SK-N-SH treated with all-trans-retinoic acid at 6 μM for 48 hours (cell line): ENCODE measurements around the gene HEYL.

Experiments
- ATAC-seq: fragments of 200-7000 bp; cut with Tn5 transposase; 3 replicates; pipeline ENCODE4 v1.9.1; 2020; ENCODE audit warnings: mild to moderate bottlenecking, moderate library complexity
- CSDC2 ChIP-seq: fragments of 250-450 bp; sonication (Bioruptor Pico); IDR thresholded peaks from 2 replicates; pipeline ENCODE4 v1.5.0; 2020; ENCODE audit warnings: mild to moderate bottlenecking, moderate library complexity
- ESRRG ChIP-seq: fragments of 250-450 bp; sonication (Bioruptor Pico); IDR thresholded peaks from 2 replicates; pipeline ENCODE4 v1.6.1; 2021; ENCODE audit warnings: mild to moderate bottlenecking
- ISL1 ChIP-seq: fragments of 250-450 bp; sonication (Bioruptor Pico); IDR thresholded peaks from 2 replicates; pipeline ENCODE4 v2.1.2; 2022; ENCODE audit warnings: mild to moderate bottlenecking, moderate library complexity
- OSR1 ChIP-seq: fragments of 250-450 bp; sonication (Bioruptor Pico); IDR thresholded peaks from 2 replicates; pipeline ENCODE4 v1.8.0; 2022; ENCODE audit warnings: moderate library complexity, mild to moderate bottlenecking, inconsistent platforms
- RARB ChIP-seq: fragments of 250-450 bp; sonication (Bioruptor Pico); IDR thresholded peaks from 2 replicates; pipeline ENCODE4 v1.8.0; 2021; ENCODE audit warnings: mild to moderate bottlenecking, moderate library complexity
- SNAI2 ChIP-seq: fragments of 250-450 bp; sonication (Bioruptor Pico); IDR thresholded peaks from 2 replicates; pipeline ENCODE4 v1.5.0; 2020; ENCODE audit warnings: mild to moderate bottlenecking, moderate library complexity
- TOX ChIP-seq: fragments of 250-450 bp; sonication (Bioruptor Pico); IDR thresholded peaks from 2 replicates; pipeline ENCODE4 v1.8.0; 2021; ENCODE audit warnings: mild to moderate bottlenecking, moderate library complexity, borderline replicate concordance
- ZC3H10 ChIP-seq: fragments of 250-450 bp; sonication (Bioruptor Pico); IDR thresholded peaks from 2 replicates; pipeline ENCODE4 v1.5.1; 2021; ENCODE audit warnings: mild to moderate bottlenecking, moderate library complexity
- ZFP3 ChIP-seq: fragments of 250-450 bp; sonication (Bioruptor Pico); IDR thresholded peaks from 2 replicates; pipeline ENCODE4 v1.5.0; 2020; ENCODE audit warnings: mild to moderate bottlenecking, moderate library complexity
- ZFP30 ChIP-seq: fragments of 450-650 bp; formaldehyde crosslinking; IDR thresholded peaks from 2 replicates; pipeline ENCODE4 v1.5.0; 2022; ENCODE audit warnings: mild to moderate bottlenecking, moderate library complexity
- ZNF565 ChIP-seq: fragments of 450-650 bp; formaldehyde crosslinking; conservative IDR thresholded peaks from 2 replicates; pipeline ENCODE4 v1.5.0; 2020; ENCODE audit warnings: low read depth, mild to moderate bottlenecking, moderate library complexity
- ZNF8 ChIP-seq: fragments of 450-650 bp; formaldehyde crosslinking; IDR thresholded peaks from 2 replicates; pipeline ENCODE4 v1.5.0; 2020; ENCODE audit warnings: mild to moderate bottlenecking, moderate library complexity
- TF ChIP-seq, protein P1 (sequence below): fragments of 250-450 bp; sonication (Bioruptor Pico); IDR thresholded peaks from 2 replicates; pipeline ENCODE4 v1.5.1; 2020; ENCODE audit warnings: low read depth, mild to moderate bottlenecking, moderate library complexity
- TF ChIP-seq, protein P2 (sequence below): fragments of 250-450 bp; sonication (Bioruptor Pico); IDR thresholded peaks from 2 replicates; pipeline ENCODE4 v1.5.0; 2020; ENCODE audit warnings: mild to moderate bottlenecking, moderate library complexity
- TF ChIP-seq, protein P3 (sequence below): fragments of 250-450 bp; sonication (Bioruptor Pico); IDR thresholded peaks from 2 replicates; pipeline ENCODE4 v1.8.0; 2020; ENCODE audit warnings: mild to moderate bottlenecking, moderate library complexity, borderline replicate concordance
- TF ChIP-seq, protein P4 (sequence below): fragments of 250-450 bp; sonication (Bioruptor Pico); IDR thresholded peaks from 2 replicates; pipeline ENCODE4 v1.8.0; 2021; ENCODE audit warnings: low read depth, mild to moderate bottlenecking, moderate library complexity, borderline replicate concordance

HEYL gene

DNA sequence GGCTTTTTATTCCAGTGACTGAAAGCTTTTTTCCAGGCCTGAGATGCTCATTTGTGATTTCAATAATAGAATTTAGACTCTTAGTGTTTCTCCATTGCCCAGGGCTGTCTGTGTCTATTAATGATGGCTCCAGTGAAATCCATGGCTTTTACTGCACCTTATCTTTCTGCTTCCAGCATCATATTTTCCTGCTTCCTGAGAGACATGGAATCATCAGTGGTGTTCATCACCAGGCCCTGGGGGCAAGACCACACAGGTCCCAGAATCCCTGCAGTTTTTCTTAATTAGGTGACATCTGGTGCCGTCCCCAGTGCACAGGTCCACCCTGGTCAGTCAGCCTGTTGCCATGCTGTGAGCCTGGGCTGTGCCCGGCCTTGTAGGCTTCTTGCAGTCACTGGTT lies 16.9 kb upstream of the HEYL start (continued):
- TF ChIP-seq CSDC2 (CRISPR knock-in tag) (no peak), ZFP30 (CRISPR knock-in tag) (no peak), RARB (no peak)
- TF ChIP-seq, protein P1, sequence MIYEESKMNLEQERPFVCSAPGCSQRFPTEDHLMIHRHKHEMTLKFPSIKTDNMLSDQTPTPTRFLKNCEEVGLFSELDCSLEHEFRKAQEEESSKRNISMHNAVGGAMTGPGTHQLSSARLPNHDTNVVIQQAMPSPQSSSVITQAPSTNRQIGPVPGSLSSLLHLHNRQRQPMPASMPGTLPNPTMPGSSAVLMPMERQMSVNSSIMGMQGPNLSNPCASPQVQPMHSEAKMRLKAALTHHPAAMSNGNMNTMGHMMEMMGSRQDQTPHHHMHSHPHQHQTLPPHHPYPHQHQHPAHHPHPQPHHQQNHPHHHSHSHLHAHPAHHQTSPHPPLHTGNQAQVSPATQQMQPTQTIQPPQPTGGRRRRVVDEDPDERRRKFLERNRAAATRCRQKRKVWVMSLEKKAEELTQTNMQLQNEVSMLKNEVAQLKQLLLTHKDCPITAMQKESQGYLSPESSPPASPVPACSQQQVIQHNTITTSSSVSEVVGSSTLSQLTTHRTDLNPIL (CRISPR knock-in tag): no peak

DNA sequence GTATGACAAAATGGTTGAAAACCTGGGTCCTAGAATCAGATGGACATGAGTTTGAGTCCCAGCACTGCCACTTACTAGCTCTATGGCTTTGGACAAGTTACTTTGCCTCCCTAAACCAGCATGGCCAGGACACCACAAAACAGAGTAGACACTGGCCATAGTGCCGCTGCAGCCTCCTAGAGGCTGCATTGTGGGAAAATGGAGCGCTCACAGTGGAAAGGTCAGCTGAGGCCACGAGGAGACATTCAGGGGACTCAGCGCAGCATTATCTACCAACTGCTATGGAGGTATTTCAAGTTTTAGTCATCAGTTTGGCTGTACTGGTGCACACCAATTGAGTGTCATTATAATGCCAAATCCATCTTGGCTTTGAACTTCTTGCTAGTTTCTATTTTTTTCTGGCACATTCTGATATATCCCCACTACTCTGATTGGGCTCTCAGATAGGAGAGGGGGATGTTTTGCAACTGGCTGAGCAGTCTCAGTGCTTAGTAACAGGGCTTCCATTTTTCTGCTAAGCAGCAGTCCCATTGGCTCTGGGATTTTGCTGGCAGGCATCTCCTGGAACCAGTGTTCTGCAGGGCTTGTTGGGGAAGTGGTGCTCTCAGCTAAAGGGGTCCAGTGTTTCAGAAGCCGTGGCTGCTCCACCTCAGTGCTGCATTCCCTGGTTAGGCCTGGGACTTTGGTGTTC lies 16.3 kb upstream of the HEYL start:
- TF ChIP-seq, protein P1 (CRISPR knock-in tag): no peak
- TF ChIP-seq, protein P2, sequence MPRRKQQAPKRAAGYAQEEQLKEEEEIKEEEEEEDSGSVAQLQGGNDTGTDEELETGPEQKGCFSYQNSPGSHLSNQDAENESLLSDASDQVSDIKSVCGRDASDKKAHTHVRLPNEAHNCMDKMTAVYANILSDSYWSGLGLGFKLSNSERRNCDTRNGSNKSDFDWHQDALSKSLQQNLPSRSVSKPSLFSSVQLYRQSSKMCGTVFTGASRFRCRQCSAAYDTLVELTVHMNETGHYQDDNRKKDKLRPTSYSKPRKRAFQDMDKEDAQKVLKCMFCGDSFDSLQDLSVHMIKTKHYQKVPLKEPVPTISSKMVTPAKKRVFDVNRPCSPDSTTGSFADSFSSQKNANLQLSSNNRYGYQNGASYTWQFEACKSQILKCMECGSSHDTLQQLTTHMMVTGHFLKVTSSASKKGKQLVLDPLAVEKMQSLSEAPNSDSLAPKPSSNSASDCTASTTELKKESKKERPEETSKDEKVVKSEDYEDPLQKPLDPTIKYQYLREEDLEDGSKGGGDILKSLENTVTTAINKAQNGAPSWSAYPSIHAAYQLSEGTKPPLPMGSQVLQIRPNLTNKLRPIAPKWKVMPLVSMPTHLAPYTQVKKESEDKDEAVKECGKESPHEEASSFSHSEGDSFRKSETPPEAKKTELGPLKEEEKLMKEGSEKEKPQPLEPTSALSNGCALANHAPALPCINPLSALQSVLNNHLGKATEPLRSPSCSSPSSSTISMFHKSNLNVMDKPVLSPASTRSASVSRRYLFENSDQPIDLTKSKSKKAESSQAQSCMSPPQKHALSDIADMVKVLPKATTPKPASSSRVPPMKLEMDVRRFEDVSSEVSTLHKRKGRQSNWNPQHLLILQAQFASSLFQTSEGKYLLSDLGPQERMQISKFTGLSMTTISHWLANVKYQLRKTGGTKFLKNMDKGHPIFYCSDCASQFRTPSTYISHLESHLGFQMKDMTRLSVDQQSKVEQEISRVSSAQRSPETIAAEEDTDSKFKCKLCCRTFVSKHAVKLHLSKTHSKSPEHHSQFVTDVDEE (CRISPR knock-in tag): no peak
- TF ChIP-seq RARB: no peak
- TF ChIP-seq, protein P3, sequence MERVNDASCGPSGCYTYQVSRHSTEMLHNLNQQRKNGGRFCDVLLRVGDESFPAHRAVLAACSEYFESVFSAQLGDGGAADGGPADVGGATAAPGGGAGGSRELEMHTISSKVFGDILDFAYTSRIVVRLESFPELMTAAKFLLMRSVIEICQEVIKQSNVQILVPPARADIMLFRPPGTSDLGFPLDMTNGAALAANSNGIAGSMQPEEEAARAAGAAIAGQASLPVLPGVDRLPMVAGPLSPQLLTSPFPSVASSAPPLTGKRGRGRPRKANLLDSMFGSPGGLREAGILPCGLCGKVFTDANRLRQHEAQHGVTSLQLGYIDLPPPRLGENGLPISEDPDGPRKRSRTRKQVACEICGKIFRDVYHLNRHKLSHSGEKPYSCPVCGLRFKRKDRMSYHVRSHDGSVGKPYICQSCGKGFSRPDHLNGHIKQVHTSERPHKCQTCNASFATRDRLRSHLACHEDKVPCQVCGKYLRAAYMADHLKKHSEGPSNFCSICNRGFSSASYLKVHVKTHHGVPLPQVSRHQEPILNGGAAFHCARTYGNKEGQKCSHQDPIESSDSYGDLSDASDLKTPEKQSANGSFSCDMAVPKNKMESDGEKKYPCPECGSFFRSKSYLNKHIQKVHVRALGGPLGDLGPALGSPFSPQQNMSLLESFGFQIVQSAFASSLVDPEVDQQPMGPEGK (CRISPR knock-in tag): no peak
- TF ChIP-seq, protein P4, sequence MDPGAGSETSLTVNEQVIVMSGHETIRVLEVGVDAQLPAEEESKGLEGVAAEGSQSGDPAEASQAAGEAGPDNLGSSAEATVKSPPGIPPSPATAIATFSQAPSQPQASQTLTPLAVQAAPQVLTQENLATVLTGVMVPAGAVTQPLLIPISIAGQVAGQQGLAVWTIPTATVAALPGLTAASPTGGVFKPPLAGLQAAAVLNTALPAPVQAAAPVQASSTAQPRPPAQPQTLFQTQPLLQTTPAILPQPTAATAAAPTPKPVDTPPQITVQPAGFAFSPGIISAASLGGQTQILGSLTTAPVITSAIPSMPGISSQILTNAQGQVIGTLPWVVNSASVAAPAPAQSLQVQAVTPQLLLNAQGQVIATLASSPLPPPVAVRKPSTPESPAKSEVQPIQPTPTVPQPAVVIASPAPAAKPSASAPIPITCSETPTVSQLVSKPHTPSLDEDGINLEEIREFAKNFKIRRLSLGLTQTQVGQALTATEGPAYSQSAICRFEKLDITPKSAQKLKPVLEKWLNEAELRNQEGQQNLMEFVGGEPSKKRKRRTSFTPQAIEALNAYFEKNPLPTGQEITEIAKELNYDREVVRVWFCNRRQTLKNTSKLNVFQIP (CRISPR knock-in tag): no peak
- no peak for TF ChIP-seq SNAI2 (CRISPR knock-in tag)
- no peak for TF ChIP-seq ZNF8 (CRISPR knock-in tag)
- TF ChIP-seq ZNF565: no peak

DNA sequence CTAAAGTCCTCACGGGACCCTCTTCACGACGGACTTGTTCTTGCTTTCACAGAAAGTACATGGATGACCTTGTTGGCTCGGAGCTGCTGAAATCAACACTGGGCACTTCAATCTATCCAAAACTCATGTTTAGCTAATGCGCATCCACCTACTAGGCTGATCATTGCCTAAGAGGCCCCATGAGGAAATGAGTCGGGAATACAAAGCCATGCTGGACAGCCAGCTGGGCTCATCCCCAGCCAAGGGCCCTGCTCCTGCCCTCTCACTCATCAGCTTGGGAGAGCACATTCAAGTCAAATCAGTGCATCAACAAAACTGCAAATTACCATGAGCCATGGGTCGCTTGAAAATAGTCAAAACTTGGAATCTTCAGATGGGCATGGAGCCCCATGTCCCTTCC lies 14.8 kb upstream of the HEYL start:
- TF ChIP-seq OSR1 (CRISPR knock-in tag) (no peak), TOX (CRISPR knock-in tag) (no peak), ZFP3 (CRISPR knock-in tag) (no peak), ESRRG (no peak), SNAI2 (CRISPR knock-in tag) (no peak), ZC3H10 (CRISPR knock-in tag) (no peak), RARB (no peak), ISL1 (CRISPR knock-in tag) (no peak)
- TF ChIP-seq, protein P4 (CRISPR knock-in tag): no peak
- TF ChIP-seq, protein P2 (CRISPR knock-in tag): no peak
- TF ChIP-seq, protein P1 (CRISPR knock-in tag): no peak
- ATAC-seq: no peak

More for the DNA sequence above, 16.3 kb upstream of the HEYL start:
- ATAC-seq: peak; percentile 8; the same call in 1 of the 3 replicates
